Psoas muscle (tissue), 8 donors: ENCODE data around the gene ARHGAP15. TPM values are rescaled to one million over a fixed set of nuclear protein-coding genes. Genes with fewer than 3 reads are reported as not detected.

ENCODE experiments used
- ATAC-seq, 4 donors: fragments of 200-7000 bp; cut with Tn5 transposase; one replicate each; pipeline ENCODE4 v1.9.1; 2020; ENCODE audit warnings: moderate library complexity in 3 of 4, mild to moderate bottlenecking in 2 of 4
- DNase-seq, 2 donors: peaks; one replicate each; pipeline ENCODE4 v3.0.0-alpha.2; 2020
- H3K27ac ChIP-seq: fragments of 200-600 bp; one replicate; pipeline ENCODE4 v1.8.0; 2022
- H3K27me3 ChIP-seq, 3 donors: fragments of 200-600 bp in 1 of 3; one replicate each; pipeline versions ENCODE4 v1.6.1 to v1.8.0; 2013 to 2022; ENCODE audit warnings: low read length in 2 of 3, mild to moderate bottlenecking in 2 of 3, moderate library complexity in 1 of 3; ENCODE audit not compliant: insufficient read depth in 3 of 3
- H3K36me3 ChIP-seq, 2 donors: fragments of 200-600 bp in 1 of 2; one replicate each; pipeline versions ENCODE4 v1.6.1 to v1.8.0; 2013 to 2022; ENCODE audit warnings: low read depth in 1 of 2, mild to moderate bottlenecking in 1 of 2, moderate library complexity in 1 of 2; ENCODE audit not compliant: insufficient read depth in 1 of 2
- H3K4me1 ChIP-seq: fragments of 200-600 bp; one replicate; pipeline ENCODE4 v1.8.0; 2022
- H3K4me3 ChIP-seq: fragments of 200-600 bp; one replicate; pipeline ENCODE4 v1.8.0; 2022; ENCODE audit warnings: mild to moderate bottlenecking
- H3K9me3 ChIP-seq: fragments of 200-600 bp; one replicate; pipeline ENCODE4 v1.8.0; 2022
- WGBS, 3 donors: extraction: QIAGEN DNeasy Blood & Tissue Kit; methylation state at CpG; one replicate each; pipeline versions ENCODE4 v1.1.6 to v1.1.7; 2013; 5-methylcytosine and 5-hydroxymethylcytosine counted together
- intact Hi-C, 2 donors: fragments of 100-400 bp; cut with DNase I; formaldehyde crosslinking; loops; one replicate each; pipeline versions ENCODE4 v1.11.0 to v1.14.2; 2022
- polyA plus RNA-seq, 3 donors: library from polyadenylated mRNA; stranded (reverse); fragments of 200-250 nt; gene quantifications; one replicate each; pipeline ENCODE4 v1.2.3, GENCODE V29; 2013
- total RNA-seq, 4 donors: library from RNA; stranded (reverse); fragmentation: NEBNext Ultra II Directional in 2 of 4; extraction: Animal tissue kit (Norgen Biotek cat#: 25700) in 2 of 4; gene quantifications; one replicate each; pipeline versions ENCODE4 v1.2.1 to v1.2.4, GENCODE V29; 2021 to 2023
- TF ChIP-seq, protein P1 (sequence below): fragments of 200-600 bp; IDR thresholded peaks from one replicate; pipeline ENCODE4 v1.8.0; 2022; ENCODE audit warnings: antibody characterized with exemption
- donor health status: healthy with polysubstance abuse.
- donor health status: DM: no; HTN: no; CAD: no; lungs with moderate emphysema.
- donor health status: Bipolar disorder and iron deficiency.
- donor health status: healthy.
- donor health status: DM: yes; HTN: yes; CAD: no.
- donor health status: DM: no; HTN: no; CAD: no.
- donor health status: DM: no; HTN: no; CAD: no.
- donor health status: DM: yes; HTN: yes; CAD: no.

ARHGAP15 gene
- total and polyA plus RNA-seq, 7 donors: 0.49 to 3.1 (median 0.95) TPM

DNA sequence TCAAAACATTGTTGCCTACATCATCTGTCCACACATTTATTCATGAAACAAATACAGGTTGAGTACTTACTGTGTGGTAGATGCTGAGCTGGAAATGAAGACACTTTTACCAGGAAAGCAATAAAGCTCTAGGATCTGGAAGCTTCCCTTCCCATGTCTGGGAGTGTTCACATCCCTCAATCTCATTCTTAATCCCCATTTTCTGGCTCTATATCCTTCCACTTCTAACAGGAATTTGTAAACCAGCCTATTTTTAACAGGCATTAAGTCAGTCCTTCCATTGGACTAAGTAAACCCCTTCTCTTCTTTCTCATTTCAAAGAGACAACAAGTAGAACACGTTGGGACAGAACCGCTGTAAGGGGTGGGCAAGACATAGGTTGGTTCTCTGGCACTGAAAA, 589.5 kb downstream of the ARHGAP15 start:
- H3K27ac ChIP-seq: no peak overlapping the region
- intact Hi-C loops: no loop called here
- 61 to 79% (median 69%) methylated on average over 2 of the region's 2 CpGs for WGBS, 3 donors

DNA sequence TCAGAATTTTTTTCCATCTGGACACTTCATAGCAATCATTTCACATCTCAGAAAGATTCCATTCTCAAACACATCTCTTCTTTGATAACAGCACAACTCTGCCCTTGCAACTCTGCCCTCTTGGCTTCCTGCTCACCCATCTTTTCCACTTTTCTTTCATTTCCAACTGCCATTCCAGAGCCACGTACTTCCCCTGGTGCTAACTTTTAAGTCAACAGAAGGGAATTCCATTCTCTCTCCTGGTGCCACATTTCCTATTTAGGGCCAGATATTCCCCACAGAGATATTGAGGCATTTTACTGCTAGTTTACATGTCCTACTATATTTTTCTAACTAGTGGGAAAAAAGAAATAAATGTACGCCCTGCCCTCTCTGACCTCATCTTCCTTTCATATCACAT, 590.2 kb downstream of the ARHGAP15 start:
- no peak overlapping the region for H3K4me3 ChIP-seq
- H3K27me3 ChIP-seq: no peaks in the 10 kb centered on the region
- TF ChIP-seq, protein P1, sequence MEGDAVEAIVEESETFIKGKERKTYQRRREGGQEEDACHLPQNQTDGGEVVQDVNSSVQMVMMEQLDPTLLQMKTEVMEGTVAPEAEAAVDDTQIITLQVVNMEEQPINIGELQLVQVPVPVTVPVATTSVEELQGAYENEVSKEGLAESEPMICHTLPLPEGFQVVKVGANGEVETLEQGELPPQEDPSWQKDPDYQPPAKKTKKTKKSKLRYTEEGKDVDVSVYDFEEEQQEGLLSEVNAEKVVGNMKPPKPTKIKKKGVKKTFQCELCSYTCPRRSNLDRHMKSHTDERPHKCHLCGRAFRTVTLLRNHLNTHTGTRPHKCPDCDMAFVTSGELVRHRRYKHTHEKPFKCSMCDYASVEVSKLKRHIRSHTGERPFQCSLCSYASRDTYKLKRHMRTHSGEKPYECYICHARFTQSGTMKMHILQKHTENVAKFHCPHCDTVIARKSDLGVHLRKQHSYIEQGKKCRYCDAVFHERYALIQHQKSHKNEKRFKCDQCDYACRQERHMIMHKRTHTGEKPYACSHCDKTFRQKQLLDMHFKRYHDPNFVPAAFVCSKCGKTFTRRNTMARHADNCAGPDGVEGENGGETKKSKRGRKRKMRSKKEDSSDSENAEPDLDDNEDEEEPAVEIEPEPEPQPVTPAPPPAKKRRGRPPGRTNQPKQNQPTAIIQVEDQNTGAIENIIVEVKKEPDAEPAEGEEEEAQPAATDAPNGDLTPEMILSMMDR: no peak
- no peak for ATAC-seq
- no peaks in the 10 kb centered on the region for H3K9me3 ChIP-seq
- H3K27ac ChIP-seq: no peak overlapping the region
- H3K36me3 ChIP-seq: no peaks in the 10 kb centered on the region
- no peak for DNase-seq
- H3K4me1 ChIP-seq: no peaks in the 10 kb centered on the region
- WGBS, 3 donors: 47 to 75% (median 47%) methylated on average over 2 of the region's 2 CpGs
- intact Hi-C loops: no loop called here

More for the DNA sequence above, 589.5 kb downstream of the ARHGAP15 start:
- Histone ChIP-seq H3K9me3 (no peaks in the 10 kb centered on the region), H3K4me1 (no peaks in the 10 kb centered on the region), H3K36me3 (no peaks in the 10 kb centered on the region), H3K27me3 (no peaks in the 10 kb centered on the region), H3K4me3 (no peak overlapping the region)
- DNase-seq (no peak), ATAC-seq (no peak)
- TF ChIP-seq, protein P1: no peak

DNA sequence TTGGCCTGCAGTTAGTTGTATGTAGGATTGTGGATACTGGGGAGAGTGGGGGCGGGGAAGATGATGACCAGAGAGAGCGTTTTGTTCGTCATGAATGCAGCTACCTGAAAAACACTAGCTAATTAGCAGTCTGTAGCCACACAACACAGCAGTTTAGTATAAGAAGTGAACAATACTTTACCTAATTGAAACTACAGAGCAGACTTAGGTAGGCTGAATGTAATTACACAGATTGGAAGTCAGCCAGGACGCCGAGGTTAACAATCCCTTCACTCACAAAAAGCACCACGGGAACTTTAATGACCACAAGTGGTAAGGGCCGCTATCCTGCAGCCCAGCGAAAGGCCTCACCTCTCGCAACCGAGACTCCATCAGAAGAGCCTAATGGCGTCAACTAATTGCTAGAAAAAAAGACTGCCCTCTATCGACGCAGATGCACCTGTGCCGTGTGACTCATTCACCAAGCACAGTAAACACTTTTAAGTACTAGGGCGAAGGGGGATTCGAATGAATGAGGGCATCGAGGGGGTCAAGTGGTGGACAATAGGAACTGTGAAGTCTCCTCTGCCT, 591.0 kb downstream of the ARHGAP15 start:
- H3K9me3 ChIP-seq: no peaks in the 10 kb centered on the region
- DNase-seq: no peak
- intact Hi-C loops: no loop called here
- no peak for ATAC-seq
- 82 to 87% (median 83%) methylated on average over 17 of the region's 17 CpGs for WGBS, 3 donors
- no peaks in the 10 kb centered on the region for H3K4me1 ChIP-seq
- H3K27me3 ChIP-seq: no peaks in the 10 kb centered on the region
- TF ChIP-seq, protein P1: no peak
- no peak overlapping the region for H3K27ac ChIP-seq
- no peak overlapping the region for H3K4me3 ChIP-seq
- no peaks in the 10 kb centered on the region for H3K36me3 ChIP-seq

DNA sequence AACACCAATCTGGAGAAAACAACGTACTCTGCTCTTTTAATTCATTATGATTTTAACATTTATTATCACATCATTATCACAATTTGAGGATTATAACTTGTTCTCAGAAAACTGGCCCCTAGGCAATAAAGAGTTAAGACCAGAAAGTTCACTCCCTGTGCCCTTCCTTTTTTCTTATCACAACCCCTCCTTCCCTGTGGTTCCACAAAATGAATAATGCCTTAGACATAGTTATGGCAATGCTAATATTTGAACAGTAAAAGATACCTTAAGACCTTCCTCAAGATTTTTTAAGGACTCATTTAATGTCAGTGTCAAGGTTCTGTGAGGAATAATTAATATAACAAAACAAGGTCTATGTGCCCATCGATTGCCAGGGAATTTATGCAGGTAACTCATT, 596.2 kb downstream of the ARHGAP15 start:
- TF ChIP-seq, protein P1: no peak
- DNase-seq (no peak), ATAC-seq (no peak)
- Histone ChIP-seq H3K27me3 (no peaks in the 10 kb centered on the region), H3K4me3 (no peak overlapping the region), H3K27ac (no peak overlapping the region), H3K9me3 (no peaks in the 10 kb centered on the region), H3K4me1 (no peaks in the 10 kb centered on the region), H3K36me3 (no peaks in the 10 kb centered on the region)
- WGBS, 3 donors: 89 to 93% (median 92%) methylated on average over 2 of the region's 2 CpGs
- intact Hi-C loops: no loop called here
